GM18907 (cell line): ENCODE results near the gene APOA5.
"Not testable (repeated sequence)": the region's sequence is repeated elsewhere in the genome, so short reads cannot be mapped to it uniquely, and the experiment has no call there.

Experiments
- ATAC-seq: cut with Tn5 transposase; IDR thresholded peaks from one replicate; pipeline ENCODE4 v1.9.1; 2021; ENCODE audit warnings: mild to moderate bottlenecking, moderate library complexity; ENCODE audit not compliant: unreplicated experiment

Gene APOA5

GRCh38 chr11:116776522-116776984 lies 15.1 kb downstream of the APOA5 start:
- ATAC-seq: no peak

DNA sequence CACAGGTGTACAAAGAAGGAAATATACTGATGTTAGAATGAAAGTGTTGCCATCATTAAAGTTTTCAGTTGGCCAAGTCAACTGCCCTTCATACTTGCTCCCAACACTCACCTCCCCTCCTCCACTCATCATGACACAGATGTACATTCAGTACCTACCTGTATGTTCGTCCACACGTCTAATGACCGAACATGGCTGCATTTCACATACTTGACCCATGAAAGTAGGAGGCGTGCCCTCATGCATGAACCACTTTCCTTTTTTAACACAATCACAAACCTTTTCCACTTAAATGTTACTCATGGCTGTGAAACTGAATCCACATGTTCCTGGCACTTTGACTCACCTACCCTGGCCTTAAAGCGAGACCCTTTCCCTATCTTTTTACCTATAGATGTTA lies 15.7 kb downstream of the APOA5 start:
- ATAC-seq: no peak

DNA sequence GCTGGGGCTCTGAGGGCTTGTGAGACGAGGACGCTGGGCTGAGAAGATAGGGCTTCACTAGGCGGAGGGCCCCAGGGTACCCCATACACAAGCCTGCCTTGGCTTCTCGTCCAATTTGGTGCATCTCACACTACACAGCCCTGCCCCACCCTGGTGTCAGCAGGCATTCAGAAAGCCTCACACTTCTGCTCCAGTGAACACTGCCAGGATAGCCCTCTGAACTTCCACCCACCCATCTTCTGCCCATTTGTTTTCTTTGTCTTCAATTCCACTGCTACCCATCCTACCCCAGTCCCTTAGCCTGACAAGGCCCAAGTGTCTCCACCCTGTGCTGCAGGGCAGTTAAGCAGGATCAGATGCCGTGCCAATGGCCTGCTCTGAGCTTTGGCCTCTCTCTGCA lies 17.0 kb downstream of the APOA5 start:
- no peak for ATAC-seq

DNA sequence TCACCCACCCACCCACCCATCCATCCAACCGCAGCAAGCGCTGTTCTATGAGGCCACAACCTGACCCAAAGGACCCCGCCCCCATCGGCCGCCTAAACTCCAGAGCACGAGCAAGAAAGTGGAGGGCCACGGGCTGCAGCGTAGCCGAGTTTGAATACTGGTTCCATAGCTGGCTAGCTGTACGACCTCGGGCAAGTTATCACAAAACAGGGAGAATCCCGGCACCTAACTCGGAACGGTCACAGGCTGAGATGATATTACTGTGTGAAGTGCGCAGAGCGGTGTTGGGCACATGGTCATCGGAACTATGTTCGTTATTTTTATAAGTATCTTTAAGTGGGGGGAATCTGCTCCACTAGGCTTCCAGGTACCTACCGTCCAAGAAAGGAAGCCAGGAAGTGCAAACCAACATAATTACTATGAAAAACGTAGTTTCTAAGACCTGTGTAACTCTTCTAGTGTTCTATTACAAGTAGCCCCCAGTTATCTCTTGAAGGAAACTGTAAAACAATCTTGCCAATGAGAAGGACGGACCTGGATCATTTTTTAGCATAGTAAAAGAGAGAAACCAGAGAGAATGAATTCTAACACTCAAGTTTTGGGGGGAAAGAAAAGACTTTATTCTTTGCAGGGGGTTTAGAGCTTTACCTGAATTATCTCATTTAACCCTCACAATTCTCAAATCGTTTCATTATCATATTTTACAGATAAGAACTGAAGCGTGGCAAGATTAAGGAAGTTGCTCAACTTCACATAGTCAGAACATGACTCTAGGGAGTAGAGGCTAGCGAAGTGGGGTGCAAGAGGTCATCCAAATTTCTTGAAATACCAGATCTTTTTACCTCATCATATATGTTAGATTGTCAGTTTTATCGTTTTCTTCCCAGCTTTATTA lies 18.2 kb downstream of the APOA5 start:
- peak; percentile 48 for ATAC-seq

DNA sequence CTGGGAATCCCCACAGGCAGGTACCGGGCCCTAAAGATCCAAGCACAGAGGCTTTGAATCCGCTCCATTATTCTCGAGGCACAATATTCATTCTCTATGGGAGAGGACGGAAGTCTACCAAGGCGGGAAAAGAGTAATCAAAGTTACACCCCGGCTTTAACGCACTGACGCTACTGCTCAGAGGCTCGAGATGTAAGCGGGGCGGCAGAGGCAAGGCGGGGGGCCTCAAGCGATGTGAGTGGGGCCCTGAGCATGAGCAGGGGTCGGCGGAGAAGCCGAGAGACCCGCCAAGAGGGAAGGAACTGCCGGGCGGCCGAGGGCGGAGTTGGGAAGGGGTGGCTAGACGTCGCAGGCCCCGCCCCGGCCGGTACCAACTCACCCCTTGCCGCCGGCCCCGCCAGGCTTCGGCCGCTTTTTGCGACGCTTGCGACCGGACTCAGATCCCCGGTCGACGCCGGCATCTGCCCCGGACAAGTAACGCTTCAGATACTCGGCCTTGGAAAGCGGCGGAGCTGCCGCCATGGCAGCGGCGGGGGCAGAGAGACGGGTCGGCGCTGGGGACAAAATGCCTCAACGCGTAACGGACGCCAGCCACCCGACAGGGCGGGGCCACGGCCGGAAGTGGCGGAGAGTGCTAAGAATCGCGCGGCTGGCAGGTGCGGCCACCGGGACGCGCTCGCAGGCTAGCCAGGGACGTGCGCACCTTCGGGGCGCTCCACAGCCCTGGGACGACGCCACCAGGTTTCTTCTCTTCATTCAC lies 19.1 kb downstream of the APOA5 start, which contains the start of gene BUD13:
Gene BUD13, minus strand, starts transcription at position 545 of the 760 bp plus-strand sequence. Its CDS starts 23 bp downstream, at position 522.
- ATAC-seq: peak; percentile 88

GRCh38 chr11:116771935-116772334 lies 19.7 kb downstream of the APOA5 start:
- no peak for ATAC-seq

DNA sequence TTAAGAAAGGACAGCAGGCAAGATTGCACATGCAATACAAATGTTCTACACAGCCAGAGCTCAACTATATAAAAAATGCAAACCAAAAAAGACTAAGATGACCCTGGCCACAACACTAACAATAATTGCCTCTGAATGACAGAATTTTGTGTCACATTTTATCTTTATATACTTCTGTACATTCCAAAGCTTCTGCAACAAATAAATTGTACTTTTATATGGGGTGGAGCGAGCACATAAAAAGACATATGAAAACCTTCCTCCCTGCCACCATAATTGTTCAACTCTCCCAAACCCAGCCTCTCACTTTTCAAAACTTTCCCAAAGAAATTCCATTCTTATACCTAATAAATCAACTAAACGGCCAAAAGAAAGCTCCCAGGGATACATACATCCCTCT lies 29.5 kb downstream of the APOA5 start:
- no peak for ATAC-seq

DNA sequence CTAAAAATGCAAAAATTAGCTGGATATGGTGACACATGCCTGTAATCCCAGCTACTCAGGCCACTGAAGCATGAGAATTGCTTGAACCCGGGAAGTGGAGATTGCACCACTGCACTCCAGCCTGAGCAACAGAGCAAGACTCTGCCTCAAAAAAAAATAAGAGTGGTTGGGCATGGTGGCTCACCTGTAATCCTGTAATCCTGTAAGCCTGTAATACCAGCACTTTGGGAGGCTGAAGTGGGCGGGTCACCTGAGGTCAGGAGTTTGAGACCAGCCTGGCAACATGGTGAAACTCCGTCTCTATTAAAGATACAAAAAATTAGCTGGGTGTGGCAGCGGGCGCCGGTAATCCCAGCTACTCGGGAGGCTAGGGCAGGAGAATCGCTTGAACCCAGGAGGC lies 35.6 kb downstream of the APOA5 start:
- ATAC-seq: not testable (repeated sequence)

- ATAC-seq: no peak
Observed at GRCh38 chr11:116750070-116750718, 41.5 kb downstream of the APOA5 start.

DNA sequence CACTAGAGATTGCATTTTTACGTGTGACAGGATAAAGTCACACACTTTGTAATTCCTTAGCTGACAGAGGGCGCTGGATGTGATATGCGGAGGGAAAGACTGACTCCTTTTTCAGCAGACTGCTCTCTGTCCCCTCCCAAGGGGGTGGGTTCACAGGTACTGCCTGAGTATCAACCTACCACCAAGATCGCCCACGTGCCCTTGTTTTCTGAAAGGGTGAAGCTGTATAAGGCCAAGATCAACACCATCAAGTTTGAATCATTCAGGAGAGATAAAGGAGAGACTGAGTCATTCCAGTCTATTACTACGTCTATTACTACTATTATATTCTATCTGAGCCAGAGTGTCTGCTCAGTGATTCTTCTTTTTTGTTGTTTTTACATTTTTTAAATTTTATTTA lies 49.6 kb downstream of the APOA5 start:
- no peak for ATAC-seq

DNA sequence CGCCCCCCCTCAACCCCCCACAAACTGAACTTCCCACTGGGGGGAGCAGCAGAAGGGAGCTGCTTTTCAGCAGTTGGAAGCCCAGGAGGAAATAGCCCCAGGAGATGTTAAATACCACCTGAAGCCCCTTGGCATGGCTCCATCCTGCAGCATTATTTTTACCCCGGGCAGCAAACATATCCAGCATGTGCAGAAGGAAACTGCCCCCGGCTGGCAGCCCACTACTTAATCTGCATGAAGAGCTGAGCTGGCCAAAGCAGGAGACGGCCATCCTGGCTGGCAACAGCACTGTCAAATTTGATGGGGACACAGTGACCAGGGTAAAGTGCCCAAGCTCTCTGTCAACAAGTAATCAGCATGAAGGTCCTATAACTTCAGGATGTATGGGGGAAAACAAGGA lies 50.9 kb downstream of the APOA5 start:
- ATAC-seq: no peak
